GM12878 (cell line): ENCODE results near the gene ATP6V0D1.

ENCODE experiments used
- GATAD2B ChIP-seq: fragments of 450-650 bp; conservative IDR thresholded peaks from 2 replicates; pipeline ENCODE4 v1.6.1; 2017; ENCODE audit warnings: low read depth, mild to moderate bottlenecking, moderate library complexity
- TF ChIP-seq, protein P1 (sequence below), 3 experiments: IDR thresholded peaks in 2 of 3; conservative IDR thresholded peaks in 1 of 3; 2 replicates each; pipeline ENCODE4 v1.5.1; 2011; ENCODE audit warnings: low read depth in 3 of 3, low read length in 3 of 3, mild to moderate bottlenecking in 3 of 3, control low read depth in 2 of 3, moderate library complexity in 2 of 3, inconsistent platforms in 1 of 3, mixed read lengths in 1 of 3; ENCODE audit not compliant: control insufficient read depth in 2 of 3, insufficient read depth in 1 of 3; ENCODE audit errors: extremely low read depth in 1 of 3

DNA sequence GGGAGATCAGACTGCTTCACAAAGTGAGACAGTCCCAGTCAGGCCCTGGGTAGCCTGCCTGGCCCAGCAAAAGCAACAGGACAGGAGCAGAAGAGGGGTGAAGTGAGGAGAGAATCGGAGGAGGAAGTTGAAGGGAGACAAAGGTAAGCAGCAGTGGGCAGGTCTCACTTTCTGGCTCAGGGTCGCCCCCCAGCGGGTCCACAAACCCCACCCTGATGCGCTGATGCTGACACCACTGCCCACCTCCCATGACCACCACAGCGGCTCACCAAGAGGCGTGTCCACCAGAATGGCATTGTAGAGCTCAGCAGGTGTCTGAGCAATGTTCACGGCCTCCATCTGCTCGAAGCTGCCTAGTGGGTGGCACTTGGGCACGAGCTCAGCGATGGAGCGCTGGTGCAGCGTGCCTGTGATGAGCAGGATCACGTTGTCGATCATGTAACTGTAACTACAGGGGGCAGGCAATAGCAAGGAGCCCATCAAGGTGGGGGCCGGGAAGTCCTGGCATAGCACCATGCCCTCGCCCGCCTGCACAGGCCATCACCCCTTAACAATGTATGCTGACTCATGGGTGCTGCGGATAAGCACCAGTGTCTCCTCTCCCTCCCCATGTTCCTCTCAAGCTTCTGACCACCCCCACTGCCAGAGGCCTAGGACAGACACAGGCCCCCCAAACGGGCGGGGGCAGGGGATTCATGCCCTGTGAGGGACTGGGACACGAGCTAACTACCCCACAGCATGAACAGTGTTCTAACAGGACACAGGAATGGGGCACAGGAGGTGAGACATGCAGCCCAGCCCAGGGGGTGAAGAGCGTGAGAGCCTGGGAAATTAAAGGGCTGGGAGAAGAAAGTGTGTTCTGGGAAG, 36.5 kb downstream of the ATP6V0D1 start:
- TF ChIP-seq, protein P1, sequence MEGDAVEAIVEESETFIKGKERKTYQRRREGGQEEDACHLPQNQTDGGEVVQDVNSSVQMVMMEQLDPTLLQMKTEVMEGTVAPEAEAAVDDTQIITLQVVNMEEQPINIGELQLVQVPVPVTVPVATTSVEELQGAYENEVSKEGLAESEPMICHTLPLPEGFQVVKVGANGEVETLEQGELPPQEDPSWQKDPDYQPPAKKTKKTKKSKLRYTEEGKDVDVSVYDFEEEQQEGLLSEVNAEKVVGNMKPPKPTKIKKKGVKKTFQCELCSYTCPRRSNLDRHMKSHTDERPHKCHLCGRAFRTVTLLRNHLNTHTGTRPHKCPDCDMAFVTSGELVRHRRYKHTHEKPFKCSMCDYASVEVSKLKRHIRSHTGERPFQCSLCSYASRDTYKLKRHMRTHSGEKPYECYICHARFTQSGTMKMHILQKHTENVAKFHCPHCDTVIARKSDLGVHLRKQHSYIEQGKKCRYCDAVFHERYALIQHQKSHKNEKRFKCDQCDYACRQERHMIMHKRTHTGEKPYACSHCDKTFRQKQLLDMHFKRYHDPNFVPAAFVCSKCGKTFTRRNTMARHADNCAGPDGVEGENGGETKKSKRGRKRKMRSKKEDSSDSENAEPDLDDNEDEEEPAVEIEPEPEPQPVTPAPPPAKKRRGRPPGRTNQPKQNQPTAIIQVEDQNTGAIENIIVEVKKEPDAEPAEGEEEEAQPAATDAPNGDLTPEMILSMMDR (IDR thresholded peaks at IDR 0.05 in 2 of 3, conservative IDR thresholded peaks at IDR 0.05 in 1 of 3; ENCODE audit: control insufficient read depth in 2 of 3, extremely low read depth in 1 of 3, insufficient read depth in 1 of 3, low read depth in 3 of 3, low read length in 3 of 3), result no peak
- TF ChIP-seq GATAD2B, result no peak
